Stimulated activated CD8-positive, alpha-beta memory T cell treated with anti-CD3 and anti-CD28 coated beads, Interleukin-12 subunit alpha, Interleukin-12 subunit beta, amount 100 ng/mL, for 4 hours (primary cell): ENCODE results near the gene NSD1.

Source experiments
- DNase-seq: peaks from one replicate; pipeline ENCODE4 v3.0.0-alpha.2; 2020; ENCODE audit warnings: low read depth

Gene NSD1

DNA sequence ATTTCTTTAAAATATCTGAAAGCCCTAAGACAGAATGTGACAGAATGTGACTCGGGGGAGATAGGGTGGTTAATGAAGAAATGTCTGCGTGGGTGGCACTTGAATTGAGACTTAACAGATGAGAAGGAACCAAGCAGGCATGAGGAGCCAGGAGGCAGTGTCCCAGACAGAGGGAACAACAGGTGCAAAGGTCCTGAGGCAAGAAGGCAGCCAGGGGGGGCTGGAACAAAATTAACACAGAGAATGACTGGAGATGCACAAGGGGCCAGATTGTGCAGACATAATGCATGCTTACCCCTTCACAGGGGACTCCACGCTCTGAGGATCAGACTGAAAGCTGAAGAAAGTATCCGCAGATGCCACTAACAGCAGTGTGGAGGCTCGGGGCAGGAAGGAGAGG is 216.2 kb downstream of the NSD1 start:
- DNase-seq: no peak
